Measurements from ENCODE around the gene UNC80. TPM values are rescaled to one million over a fixed set of nuclear protein-coding genes. Genes with fewer than 3 reads are reported as not detected.
A peak's percentile ranks its signal among the peaks of the same experiment; 100 is the strongest.

The UNC80 gene
- total RNA-seq, 1 experiment from 2014 or later = 0.48 TPM

DNA sequence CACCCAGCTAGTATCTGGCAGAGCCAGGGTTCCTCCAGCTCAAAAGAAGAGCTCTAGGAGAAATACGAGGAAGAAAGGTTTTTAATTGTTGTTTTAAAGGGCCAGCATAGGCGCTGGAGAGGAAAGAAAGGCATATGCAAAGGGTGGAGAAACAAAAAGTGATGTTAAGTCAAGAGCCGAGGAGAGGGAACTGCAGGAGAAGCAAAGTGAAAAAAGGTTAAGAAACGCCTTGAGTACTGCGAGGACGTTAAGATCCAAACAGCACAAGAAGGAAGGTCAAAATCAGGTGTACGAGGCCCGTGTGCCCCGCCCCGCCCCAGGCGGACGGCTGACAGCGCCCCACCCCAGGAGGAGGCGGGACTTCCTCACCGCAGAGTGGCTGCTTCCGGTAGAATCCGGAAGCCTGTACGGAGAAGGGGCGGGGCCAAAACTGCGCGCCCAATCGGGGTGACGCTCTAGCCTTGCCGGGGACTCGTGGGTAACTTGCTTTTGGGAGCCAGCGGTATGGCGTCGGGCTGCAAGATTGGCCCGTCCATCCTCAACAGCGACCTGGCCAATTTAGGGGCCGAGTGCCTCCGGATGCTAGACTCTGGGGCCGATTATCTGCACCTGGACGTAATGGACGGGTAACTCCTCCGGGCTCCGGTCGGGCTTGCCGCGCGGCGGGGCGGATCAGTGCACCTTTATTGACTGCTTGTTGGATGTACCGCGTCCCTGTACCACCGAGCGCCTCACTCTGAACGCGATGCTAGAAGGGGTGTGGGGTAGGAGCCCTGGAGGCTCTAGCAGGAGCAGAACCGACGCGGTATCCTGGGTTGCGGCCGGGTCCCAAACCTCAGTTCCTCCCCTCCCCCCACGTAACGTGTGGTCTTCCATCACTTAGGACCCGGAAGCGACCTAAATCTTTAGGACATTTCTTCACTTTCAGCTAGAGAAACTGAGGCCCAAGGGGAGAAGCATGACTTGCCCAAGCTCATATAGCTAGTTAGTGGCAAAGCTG lies 230.8 kb downstream of the UNC80 start, which contains the start of gene RPE (continued):
- TF ChIP-seq NFYB (CRISPR knock-in tag; conservative IDR thresholded peaks at IDR 0.05; ENCODE audit: low read depth) (0 out of 2 replicates have a peak, but pooled peaks have one; percentile 22), CBFB (CRISPR knock-in tag; IDR thresholded peaks at IDR 0.05; ENCODE audit: low read depth) (0 out of 2 replicates have a peak, but pooled peaks have one; percentile 62), KAT7 (CRISPR knock-in tag; IDR thresholded peaks at IDR 0.05; ENCODE audit: borderline replicate concordance) (0 out of 2 replicates have a peak, but pooled peaks have one; percentile 35), ZNF416 (CRISPR knock-in tag; IDR thresholded peaks at IDR 0.05) (no peak), E2F1 (CRISPR knock-in tag; IDR thresholded peaks at IDR 0.05) (peak; percentile 63; the same call in 1 of the 2 replicates), SMAD3 (CRISPR knock-in tag; IDR thresholded peaks at IDR 0.05; ENCODE audit: borderline replicate concordance) (peak; percentile 32; the same call in 1 of the 2 replicates), E2F5 (CRISPR knock-in tag; IDR thresholded peaks at IDR 0.05) (0 out of 2 replicates have a peak, but pooled peaks have one; percentile 42), FOXK1 (CRISPR knock-in tag; IDR thresholded peaks at IDR 0.05) (peak; percentile 30; the same call in 1 of the 2 replicates), ZNF512 (CRISPR knock-in tag; IDR thresholded peaks at IDR 0.05; ENCODE audit: borderline replicate concordance) (no peak), NR2C2 (CRISPR knock-in tag; IDR thresholded peaks at IDR 0.05) (no peak), CREB1 (CRISPR knock-in tag; IDR thresholded peaks at IDR 0.05) (no peak), FOXJ3 (CRISPR knock-in tag; IDR thresholded peaks at IDR 0.05; ENCODE audit: borderline replicate concordance) (no peak)
- TF ChIP-seq, protein P1, sequence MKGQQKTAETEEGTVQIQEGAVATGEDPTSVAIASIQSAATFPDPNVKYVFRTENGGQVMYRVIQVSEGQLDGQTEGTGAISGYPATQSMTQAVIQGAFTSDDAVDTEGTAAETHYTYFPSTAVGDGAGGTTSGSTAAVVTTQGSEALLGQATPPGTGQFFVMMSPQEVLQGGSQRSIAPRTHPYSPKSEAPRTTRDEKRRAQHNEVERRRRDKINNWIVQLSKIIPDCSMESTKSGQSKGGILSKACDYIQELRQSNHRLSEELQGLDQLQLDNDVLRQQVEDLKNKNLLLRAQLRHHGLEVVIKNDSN (CRISPR knock-in tag; IDR thresholded peaks at IDR 0.05) = no peak; the same call in 1 of the 2 replicates
- TF ChIP-seq, protein P2, sequence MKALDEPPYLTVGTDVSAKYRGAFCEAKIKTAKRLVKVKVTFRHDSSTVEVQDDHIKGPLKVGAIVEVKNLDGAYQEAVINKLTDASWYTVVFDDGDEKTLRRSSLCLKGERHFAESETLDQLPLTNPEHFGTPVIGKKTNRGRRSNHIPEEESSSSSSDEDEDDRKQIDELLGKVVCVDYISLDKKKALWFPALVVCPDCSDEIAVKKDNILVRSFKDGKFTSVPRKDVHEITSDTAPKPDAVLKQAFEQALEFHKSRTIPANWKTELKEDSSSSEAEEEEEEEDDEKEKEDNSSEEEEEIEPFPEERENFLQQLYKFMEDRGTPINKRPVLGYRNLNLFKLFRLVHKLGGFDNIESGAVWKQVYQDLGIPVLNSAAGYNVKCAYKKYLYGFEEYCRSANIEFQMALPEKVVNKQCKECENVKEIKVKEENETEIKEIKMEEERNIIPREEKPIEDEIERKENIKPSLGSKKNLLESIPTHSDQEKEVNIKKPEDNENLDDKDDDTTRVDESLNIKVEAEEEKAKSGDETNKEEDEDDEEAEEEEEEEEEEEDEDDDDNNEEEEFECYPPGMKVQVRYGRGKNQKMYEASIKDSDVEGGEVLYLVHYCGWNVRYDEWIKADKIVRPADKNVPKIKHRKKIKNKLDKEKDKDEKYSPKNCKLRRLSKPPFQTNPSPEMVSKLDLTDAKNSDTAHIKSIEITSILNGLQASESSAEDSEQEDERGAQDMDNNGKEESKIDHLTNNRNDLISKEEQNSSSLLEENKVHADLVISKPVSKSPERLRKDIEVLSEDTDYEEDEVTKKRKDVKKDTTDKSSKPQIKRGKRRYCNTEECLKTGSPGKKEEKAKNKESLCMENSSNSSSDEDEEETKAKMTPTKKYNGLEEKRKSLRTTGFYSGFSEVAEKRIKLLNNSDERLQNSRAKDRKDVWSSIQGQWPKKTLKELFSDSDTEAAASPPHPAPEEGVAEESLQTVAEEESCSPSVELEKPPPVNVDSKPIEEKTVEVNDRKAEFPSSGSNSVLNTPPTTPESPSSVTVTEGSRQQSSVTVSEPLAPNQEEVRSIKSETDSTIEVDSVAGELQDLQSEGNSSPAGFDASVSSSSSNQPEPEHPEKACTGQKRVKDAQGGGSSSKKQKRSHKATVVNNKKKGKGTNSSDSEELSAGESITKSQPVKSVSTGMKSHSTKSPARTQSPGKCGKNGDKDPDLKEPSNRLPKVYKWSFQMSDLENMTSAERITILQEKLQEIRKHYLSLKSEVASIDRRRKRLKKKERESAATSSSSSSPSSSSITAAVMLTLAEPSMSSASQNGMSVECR (CRISPR knock-in tag; IDR thresholded peaks at IDR 0.05; ENCODE audit: borderline replicate concordance) = peak; percentile 72; the same call in 1 of the 2 replicates
- TF ChIP-seq, protein P3, sequence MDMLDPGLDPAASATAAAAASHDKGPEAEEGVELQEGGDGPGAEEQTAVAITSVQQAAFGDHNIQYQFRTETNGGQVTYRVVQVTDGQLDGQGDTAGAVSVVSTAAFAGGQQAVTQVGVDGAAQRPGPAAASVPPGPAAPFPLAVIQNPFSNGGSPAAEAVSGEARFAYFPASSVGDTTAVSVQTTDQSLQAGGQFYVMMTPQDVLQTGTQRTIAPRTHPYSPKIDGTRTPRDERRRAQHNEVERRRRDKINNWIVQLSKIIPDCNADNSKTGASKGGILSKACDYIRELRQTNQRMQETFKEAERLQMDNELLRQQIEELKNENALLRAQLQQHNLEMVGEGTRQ (CRISPR knock-in tag; IDR thresholded peaks at IDR 0.05) = peak; percentile 25

Data from WTC11 (cell line).